Breast epithelium (tissue), 4 donors: Measurements from ENCODE around the gene GRM4. TPM values are rescaled to one million over a fixed set of nuclear protein-coding genes. Genes with fewer than 3 reads are reported as not detected.

ENCODE experiments used
- DNase-seq, 2 donors: peaks; one replicate each; pipeline ENCODE4 v3.0.0-alpha.2; 2019; ENCODE audit warnings: low spot score in 2 of 2
- H3K27ac ChIP-seq, 2 donors: fragments of 200-600 bp; sonication (generic) in 1 of 2; one replicate each; pipeline ENCODE4 v1.5.1; 2016 to 2019; ENCODE audit warnings: mild to moderate bottlenecking in 1 of 2
- H3K27me3 ChIP-seq, 2 donors: fragments of 200-600 bp; sonication (generic) in 1 of 2; one replicate each; pipeline versions ENCODE4 v1.5.1 to v1.6.0; 2017 to 2019; ENCODE audit warnings: control low read depth in 1 of 2, mild to moderate bottlenecking in 1 of 2
- H3K36me3 ChIP-seq: fragments of 200-600 bp; one replicate; pipeline ENCODE4 v1.5.1; 2019
- H3K4me1 ChIP-seq, 2 donors: fragments of 200-600 bp; sonication (generic); one replicate each; pipeline ENCODE4 v1.5.1; 2016 to 2019; ENCODE audit warnings: control low read depth in 1 of 2
- H3K4me3 ChIP-seq, 3 donors: fragments of 200-600 bp; sonication (generic); 1 replicate in 2 of 3; 2 replicates in 1 of 3; pipeline ENCODE4 v1.5.1; 2016 to 2019; ENCODE audit warnings: mild to moderate bottlenecking in 3 of 3, moderate library complexity in 2 of 3
- H3K9me3 ChIP-seq, 2 donors: fragments of 200-600 bp; sonication (generic) in 1 of 2; one replicate each; pipeline ENCODE4 v1.5.1; 2016 to 2019; ENCODE audit warnings: control low read depth in 1 of 2
- CTCF ChIP-seq, 3 donors: fragments of 450-650 bp; IDR thresholded peaks; one replicate each; pipeline ENCODE4 v1.5.1; 2016 to 2017; ENCODE audit warnings: antibody characterized with exemption in 3 of 3, mild to moderate bottlenecking in 3 of 3, moderate library complexity in 3 of 3
- POLR2A ChIP-seq: fragments of 450-650 bp; IDR thresholded peaks from one replicate; pipeline ENCODE4 v1.6.1; 2016; ENCODE audit warnings: antibody characterized with exemption, mild to moderate bottlenecking, moderate library complexity
- POLR2AphosphoS5 ChIP-seq, 3 donors: sonication (generic); formaldehyde crosslinking; IDR thresholded peaks; one replicate each; pipeline ENCODE4 v1.6.1; 2017; ENCODE audit warnings: antibody characterized with exemption in 3 of 3
- intact Hi-C: fragments of 100-400 bp; cut with DNase I; formaldehyde crosslinking; loops from one replicate; pipeline ENCODE4 v1.15.1; 2023; ENCODE audit warnings: low total_unique reads
- total RNA-seq, 3 donors: library from RNA; depleted of rRNA; stranded (reverse); fragments of >200 nt; gene quantifications; one replicate each; pipeline ENCODE4 v1.1.0, GENCODE V29; 2016

Gene GRM4
- total RNA-seq, 3 donors from 2014 or later, result not detected

GRCh38 chr6:34082864-34083626 is 62.8 kb downstream of the GRM4 start:
- no peaks in the 10 kb centered on the region for H3K36me3 ChIP-seq
- no peaks in the 10 kb centered on the region for H3K27me3 ChIP-seq
- H3K9me3 ChIP-seq, result no peaks in the 10 kb centered on the region
- DNase-seq, result no peak
- H3K27ac ChIP-seq, result no peak overlapping the region
- H3K4me1 ChIP-seq, result no peaks in the 10 kb centered on the region
- TF ChIP-seq CTCF (IDR thresholded peaks at IDR 0.05), result no peak
- TF ChIP-seq POLR2A, result no peak
- TF ChIP-seq POLR2AphosphoS5 (IDR thresholded peaks at IDR 0.05), result no peak
- intact Hi-C loops, result no loop called here
- H3K4me3 ChIP-seq, result no peak overlapping the region

GRCh38 chr6:34082348-34082747 is 63.5 kb downstream of the GRM4 start:
- Histone ChIP-seq H3K4me3 (no peak overlapping the region), H3K9me3 (no peaks in the 10 kb centered on the region), H3K27ac (no peak overlapping the region), H3K4me1 (no peaks in the 10 kb centered on the region), H3K27me3 (no peaks in the 10 kb centered on the region), H3K36me3 (no peaks in the 10 kb centered on the region)
- intact Hi-C loops, result no loop called here
- no peak for DNase-seq
- no peak for TF ChIP-seq CTCF (IDR thresholded peaks at IDR 0.05)
- TF ChIP-seq POLR2A, result no peak
- no peak for TF ChIP-seq POLR2AphosphoS5 (IDR thresholded peaks at IDR 0.05)

- Histone ChIP-seq H3K4me3 (no peak overlapping the region), H3K9me3 (no peaks in the 10 kb centered on the region), H3K4me1 (no peaks in the 10 kb centered on the region), H3K27me3 (no peaks in the 10 kb centered on the region), H3K27ac (no peak overlapping the region), H3K36me3 (no peaks in the 10 kb centered on the region)
- no peak for DNase-seq
- TF ChIP-seq POLR2AphosphoS5 (IDR thresholded peaks at IDR 0.05) (no peak), POLR2A (no peak), CTCF (IDR thresholded peaks at IDR 0.05) (no peak)
- intact Hi-C loops, result no loop called here
These were observed 65.5 kb downstream of the GRM4 start for GRCh38 chr6:34080357-34080756.

GRCh38 chr6:34079899-34080298 is 66.0 kb downstream of the GRM4 start:
- intact Hi-C loops, result no loop called here
- Histone ChIP-seq H3K36me3 (no peaks in the 10 kb centered on the region), H3K27me3 (no peaks in the 10 kb centered on the region), H3K4me3 (no peak overlapping the region), H3K27ac (no peak overlapping the region), H3K4me1 (no peaks in the 10 kb centered on the region), H3K9me3 (no peaks in the 10 kb centered on the region)
- DNase-seq, result no peak
- TF ChIP-seq POLR2AphosphoS5 (IDR thresholded peaks at IDR 0.05), result no peak
- TF ChIP-seq POLR2A, result no peak
- TF ChIP-seq CTCF (IDR thresholded peaks at IDR 0.05), result no peak

- H3K27me3 ChIP-seq, result no peaks in the 10 kb centered on the region
- no peaks in the 10 kb centered on the region for H3K9me3 ChIP-seq
- H3K27ac ChIP-seq, result no peak overlapping the region
- no peak overlapping the region for H3K4me3 ChIP-seq
- no peaks in the 10 kb centered on the region for H3K4me1 ChIP-seq
- DNase-seq, result no peak
- no peaks in the 10 kb centered on the region for H3K36me3 ChIP-seq
- no peak for TF ChIP-seq POLR2AphosphoS5 (IDR thresholded peaks at IDR 0.05)
- TF ChIP-seq POLR2A, result no peak
- no peak for TF ChIP-seq CTCF (IDR thresholded peaks at IDR 0.05)
- intact Hi-C loops, result no loop called here
These were observed 70.0 kb downstream of the GRM4 start for GRCh38 chr6:34075906-34076305.
